NCI-H524 treated with DMSO at 0.1 percent for 48 hours (cell line): ENCODE data around the gene WNT9B.

ENCODE experiments used
- DNase-seq: peaks from one replicate; lab custom pipeline; 2025; lab: John Stamatoyannopoulos, UW

WNT9B gene

DNA sequence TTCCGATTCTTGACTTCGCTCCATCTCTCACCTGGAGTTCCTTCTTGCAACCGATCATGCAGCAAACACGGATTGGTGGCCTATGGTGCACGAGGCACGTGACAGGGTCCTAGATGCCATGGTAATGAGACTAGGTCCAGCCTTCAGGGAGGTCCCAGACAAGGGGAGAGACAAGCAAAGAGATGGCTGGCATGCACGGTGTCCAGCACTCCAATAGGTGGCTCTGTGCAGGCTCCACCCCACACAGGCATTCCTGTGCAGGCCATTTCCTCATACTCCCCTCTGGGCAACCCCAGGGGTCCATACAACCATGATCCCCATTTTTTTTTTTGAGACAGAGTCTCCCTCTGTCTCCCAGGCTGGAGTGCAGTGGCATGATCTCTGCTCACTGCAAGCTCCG is 31.3 kb downstream of the WNT9B start:
- no peak for DNase-seq

DNA sequence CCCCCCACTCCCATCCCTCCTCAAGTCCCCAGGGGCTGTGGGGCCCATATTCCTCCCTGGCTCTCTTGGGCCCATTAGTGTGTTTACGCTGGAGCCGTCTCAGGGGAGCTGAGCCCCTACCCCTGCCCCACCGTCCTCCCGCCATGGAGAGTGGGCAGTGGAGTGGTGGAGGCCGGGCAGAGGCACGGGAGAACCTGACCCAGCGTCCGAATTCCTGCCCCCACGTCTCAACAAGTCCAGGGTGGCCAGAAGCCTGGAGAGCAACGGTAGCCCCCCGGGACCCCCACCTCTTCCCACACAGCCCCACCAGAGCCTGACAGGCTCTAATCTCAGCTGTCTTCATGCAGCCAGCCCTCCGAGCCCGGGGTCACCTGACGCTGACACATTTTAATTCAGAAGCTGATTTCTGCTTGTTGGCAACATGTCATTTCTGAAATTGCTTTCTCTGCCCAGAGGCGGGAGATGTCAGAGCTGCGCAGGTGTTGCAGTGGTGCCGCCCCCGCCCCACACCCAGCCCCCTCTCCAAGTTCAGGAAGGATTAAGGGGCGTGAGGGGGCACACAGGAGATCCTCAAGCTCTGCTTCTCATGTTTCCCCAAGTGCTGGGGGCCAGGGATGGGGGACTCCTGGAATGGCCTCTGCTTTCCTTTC is 32.6 kb downstream of the WNT9B start:
- no peak for DNase-seq

DNA sequence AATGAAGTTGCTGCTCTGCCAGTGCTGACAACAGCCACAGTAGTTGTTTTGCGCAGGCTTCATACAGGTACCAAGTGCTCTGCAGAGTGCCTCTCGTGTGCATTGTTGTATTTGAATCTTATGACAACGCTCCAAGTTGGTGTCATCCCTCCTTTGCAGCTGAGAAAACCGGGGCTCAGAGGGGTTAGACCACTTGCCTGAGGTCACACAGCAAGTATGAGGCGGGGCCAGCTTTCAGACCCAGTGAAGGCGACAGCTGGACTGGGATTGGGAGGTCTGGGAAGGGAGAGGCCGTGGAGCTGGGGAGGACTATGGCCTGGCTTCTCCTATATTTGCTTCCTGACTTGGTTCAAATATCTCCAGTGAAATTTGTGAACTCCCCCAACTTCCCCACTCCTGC is 33.2 kb downstream of the WNT9B start:
- no peak for DNase-seq

DNA sequence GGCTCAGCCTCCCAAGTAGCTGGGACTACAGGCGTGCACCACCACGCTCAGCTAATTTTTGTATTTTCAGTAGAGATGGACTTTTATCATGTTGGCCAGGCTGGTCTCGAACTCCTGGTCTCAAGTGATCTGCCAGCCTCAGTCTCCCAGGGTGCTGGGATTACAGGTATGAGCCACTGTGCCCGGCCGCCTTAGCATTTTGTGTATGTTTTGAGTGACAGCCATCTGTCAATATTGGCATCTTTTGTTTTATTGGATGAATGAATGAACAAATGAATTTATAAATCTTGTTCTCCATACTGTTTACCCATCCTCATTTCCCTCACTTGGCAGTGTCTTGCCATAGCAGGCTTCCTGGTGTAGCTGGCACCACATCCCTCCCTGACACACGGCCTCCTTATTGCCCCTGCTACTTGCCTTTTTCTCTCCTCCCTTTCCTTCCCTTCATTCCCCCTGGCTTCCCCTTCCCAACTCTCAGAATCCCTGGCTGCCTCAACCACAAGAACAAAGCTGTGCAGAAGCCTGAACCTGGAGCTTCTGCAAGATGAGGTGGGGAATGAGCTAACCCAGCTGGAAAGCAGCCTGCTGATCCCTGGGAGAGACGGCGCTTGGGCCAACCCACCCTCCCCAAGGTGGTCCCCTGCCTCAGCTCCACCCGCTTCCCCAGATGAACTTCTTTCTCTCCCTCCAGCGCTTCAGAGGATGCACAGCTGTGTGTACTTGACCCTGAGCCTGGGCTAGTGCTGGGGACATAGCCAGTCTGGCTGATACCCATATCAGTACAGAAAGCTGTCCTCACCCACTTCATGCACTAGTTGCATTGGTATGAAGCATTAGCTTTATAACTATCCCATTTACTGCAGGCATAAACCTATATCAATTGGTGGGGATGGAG is 34.3 kb downstream of the WNT9B start:
- DNase-seq: no peak

DNA sequence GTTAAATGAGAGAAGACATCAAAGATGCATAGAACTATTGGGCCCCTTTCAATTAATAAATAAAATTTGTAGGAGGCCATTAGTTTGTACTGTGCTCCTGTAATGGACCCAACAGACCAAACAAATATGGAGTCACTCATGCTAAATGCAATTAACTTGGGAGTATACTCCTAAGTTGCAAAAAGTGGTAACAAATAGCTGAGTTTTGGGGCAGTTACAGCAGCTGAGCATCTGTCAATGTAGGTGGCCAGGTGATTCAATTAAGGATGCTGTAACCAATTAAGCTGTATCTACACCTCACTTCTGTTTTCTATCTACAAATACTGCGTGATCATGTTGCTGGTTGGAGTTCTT is 34.9 kb downstream of the WNT9B start:
- no peak for DNase-seq

DNA sequence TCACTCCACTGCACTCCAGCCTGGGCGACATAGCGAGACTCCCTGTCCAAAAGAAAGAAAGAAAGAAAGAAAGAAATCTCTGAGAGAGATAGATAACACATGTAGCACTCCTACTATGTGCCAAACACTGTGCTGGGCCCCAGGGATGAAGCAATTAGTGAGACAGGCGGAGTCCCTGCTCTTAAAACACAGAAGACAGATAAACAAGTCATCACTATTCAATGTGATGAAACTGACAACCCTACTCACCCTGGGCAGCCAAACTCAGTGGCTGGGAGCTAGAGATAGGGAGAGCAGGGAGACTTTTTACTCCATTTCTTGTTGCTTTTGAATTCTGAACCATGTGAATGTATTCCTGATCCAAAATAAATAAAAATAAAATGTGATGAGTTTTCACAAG is 36.3 kb downstream of the WNT9B start:
- no peak for DNase-seq

DNA sequence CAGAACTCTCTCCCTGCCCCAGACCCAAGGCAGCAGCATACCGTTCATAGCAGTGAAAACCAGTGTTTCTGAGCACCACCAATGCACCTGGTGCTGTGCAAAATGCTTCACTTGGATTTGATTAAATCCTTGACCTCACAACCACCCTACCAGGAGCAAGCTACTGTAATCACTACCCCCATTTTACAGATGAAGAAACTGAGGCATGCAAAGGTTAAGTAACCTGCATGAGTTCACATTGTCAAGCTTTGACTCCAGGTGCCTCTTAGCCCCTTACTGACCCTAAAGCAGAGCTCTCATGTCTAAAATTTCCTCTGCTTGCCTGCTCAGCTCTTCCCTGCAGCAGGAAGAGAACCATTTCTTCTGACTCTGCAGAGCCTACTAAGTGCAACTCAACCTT is 37.3 kb downstream of the WNT9B start:
- DNase-seq: no peak

DNA sequence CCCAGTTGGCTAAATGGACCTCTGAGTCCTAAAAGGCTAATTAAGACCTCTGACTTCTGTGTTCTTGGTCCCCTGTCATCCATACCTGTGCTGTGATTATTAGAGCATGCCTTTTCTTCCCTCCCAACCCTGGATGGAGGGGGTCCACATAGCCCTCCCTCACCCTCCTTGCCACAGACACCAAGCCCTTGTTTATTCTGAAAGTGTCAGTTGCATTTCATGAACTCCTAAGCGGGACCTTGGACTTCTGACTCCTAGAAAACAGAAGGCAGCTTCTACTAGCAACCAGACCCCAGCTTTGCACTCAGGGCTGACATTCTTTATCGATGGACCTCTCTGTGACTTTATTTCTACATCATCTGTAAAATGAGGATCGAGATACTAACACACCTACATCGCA is 38.1 kb downstream of the WNT9B start:
- no peak for DNase-seq

DNA sequence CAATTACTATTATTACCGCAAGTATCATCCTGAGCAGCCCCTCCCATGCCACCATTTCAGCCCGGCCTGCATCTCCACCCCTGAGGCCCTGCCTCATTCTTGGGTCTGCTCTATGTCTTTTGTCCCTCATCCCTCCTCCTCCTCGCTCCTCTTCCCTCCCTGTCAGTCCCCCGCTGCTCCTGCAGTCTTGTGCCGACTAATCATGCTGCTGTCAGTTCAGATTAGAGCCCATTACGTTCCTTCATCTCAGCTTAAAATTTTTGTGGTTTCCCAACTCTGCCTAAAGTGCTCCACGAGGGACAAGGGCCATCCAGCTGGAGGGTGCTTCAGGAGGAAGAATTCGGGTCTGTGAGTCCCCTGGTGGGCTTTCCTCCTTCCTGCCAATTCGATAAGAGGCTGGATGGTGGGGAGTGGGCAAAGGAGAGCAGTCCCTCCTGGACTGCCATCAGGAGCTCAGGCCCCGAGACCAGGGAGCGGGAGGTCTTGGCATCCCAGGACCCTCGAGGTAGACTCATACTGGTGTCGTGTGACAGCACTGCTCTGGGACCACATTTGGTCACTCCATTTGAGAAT is 38.7 kb downstream of the WNT9B start:
- no peak for DNase-seq

DNA sequence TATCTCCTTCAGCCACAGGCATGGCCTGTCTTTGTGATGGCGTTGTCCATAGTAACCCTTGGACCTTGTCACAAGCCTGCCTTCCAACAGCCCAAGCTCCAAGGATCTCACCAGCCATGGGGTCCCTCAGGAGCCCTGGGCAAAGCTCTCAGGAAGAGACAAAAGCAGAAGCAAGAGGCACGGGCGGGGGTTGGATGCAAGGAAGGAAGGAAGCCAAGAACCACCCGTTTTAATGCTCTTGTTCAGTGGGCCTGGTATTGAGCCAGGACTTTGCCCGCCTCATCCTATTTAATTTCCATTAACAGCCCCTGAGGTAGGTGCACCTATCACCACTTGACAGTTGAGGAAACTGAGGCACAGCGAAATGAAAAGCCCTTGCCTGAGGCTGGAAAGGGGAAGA is 39.3 kb downstream of the WNT9B start:
- no peak for DNase-seq

DNA sequence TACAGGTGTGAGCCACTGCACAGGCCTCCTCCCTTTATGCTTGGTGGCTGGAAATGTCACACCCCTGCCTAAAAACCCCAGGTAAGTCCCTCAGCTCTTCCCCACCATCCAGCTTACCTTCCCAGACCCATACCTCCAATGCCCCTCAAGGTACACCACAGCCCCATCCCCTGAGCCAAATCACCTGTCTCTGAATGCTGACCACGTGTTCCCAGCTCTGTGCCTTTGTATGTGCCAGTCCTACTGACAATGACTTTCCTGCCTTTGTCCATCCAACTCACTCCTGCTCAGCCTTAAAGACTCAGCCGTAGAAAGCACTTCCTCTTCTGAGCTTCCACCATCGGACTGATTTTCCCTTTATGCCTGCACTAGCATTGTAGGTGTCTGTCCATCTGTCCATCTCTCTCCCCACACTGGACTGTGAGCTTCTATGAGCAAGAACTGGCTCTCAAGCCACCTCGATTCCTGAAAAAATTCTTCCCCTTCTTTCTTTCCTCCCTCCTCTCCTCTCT is 40.9 kb downstream of the WNT9B start:
- DNase-seq: no peak

DNA sequence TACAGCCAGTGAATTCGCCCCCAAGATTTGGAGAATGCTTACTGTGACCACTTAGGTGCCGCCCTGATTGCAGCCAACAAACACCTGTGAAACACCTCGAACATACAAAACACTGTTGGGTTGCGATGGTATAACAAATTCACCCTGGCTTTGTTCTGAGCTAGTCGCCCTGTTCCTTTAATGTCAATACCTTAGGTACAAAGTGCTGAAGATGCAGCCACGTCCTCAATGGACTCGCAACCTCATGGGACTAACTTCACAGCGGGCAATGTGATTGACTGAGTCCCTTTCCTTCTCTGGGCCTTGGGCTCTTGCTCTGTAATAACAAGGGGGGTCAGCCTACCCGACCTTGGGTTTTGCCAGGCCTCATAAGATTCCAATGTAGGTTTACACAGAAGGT is 42.6 kb downstream of the WNT9B start:
- no peak for DNase-seq

DNA sequence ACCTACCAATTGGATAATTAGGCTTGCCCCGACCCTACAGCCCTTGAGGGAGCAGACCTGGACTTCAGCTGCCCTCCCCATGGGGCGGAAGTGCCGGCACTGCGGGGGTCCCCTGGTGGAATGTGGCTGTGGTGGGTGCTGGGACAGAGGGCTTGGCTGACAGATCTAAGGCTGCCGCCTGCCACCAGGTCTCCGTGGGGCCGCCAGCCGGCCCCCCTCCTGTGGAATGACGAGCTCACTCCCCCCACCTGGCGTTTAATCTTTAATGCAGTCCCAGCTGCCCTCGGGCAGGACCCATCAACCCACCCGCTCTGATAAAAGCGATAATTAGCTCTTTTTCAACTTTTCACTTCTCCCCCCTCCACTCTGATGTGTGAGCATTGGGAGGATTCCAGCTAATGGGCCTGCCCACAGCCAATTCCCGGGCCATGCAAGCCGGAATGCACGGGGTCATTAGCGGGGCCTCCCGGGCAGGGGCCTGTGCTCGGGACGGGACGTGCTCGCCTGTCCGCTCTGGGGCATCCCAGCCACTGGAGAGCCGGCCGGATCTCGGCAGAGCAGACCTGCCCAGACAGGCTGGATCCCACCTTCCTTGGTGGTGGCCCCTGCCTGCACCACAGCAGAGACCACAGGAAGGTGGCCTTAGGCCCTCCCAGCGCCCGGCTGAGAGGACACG is 43.2 kb downstream of the WNT9B start:
- no peak for DNase-seq

DNA sequence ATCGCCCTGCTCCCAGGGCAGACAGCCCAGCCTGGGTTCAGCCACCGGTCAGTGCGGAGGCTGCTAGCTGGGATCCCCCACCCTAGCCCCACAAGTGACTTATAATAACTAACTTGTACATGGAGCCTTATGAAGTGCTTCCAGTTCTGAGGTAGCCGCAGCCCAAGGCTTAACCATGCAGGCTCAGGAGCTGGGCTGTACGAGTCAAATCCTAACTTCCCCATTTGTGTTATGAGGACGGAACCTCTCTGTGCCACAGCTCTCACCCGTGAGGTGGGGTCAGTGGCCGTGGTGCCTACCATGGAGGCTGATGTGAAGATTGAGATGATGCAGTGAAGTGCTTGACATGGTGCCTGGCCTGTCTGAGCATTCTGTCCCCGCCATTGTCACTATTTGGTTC is 43.8 kb downstream of the WNT9B start:
- DNase-seq: no peak

DNA sequence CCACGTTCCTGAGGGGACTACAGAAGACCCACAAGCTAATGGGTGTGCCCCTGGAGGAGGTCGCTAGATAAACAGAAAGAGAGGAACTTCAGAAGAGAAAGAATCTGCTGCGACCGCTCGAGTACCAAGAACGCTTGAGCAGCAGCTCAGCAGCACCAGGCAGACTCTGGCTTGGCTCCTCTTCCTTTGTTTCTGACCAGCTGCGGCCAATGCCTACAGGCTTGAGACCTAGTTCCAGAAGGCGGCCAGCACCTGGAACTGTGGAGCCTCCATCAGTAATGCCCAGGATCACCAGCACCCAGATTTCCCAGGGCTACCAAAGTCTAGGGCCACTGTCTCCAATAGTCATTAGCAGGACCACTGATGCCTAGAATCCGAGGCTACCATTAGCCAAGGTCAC is 45.6 kb downstream of the WNT9B start:
- no peak for DNase-seq

DNA sequence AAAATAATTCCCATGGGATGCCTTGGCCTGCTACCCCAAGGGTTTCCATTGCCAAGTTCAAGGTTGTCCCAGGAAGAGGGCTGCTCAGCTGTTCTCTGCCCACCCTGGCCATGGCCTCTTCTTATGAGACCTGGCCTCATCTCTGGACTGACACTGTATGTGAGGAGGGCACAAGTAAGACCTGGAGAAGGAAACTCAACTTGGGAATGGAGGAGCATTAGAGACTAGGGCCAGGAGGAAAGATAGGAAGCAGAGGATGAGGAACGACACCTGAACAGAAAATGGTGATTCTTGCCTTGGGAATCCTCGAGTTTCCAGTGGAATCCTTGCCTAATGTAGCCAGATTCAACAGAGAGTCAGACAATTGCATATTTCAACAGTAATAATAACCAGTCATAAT is 47.0 kb downstream of the WNT9B start:
- no peak for DNase-seq

DNA sequence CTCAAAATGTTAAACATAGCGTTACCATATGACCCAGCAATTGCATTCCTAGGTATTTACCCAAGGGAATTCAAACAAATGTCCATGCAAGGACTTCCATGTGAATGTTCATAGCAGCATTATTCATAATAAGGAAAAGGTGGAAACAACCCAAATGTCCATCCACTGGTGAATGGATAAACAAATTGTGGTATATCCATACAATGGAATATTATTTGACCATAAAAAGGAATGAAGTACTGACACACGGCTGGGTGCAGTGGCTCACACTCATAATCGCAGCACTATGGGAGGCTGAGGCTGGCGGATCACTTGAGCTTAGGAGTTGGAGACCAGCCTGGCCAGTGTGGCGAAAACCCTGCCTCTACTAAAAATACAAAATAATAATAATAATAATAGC is 47.5 kb downstream of the WNT9B start:
- DNase-seq: no peak

DNA sequence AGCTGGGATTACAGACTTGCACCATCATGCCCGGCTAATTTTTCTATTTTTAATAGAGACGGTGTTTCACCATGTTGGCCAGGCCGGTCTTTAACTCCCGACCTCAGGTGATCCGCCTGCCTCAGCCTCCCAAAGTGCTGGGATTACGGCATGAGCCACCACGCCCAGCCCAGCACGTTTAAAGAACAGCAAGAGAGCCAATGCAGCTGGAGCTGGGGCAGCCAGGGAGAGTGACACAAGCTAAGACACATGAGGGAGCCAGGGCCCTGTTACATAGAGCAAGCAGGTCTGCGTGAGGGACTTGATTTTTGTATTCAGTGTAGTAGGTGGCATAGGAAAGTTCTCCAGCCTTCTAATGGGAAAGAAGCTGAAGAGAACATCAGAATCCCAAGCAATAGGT is 49.9 kb downstream of the WNT9B start:
- DNase-seq: no peak

DNA sequence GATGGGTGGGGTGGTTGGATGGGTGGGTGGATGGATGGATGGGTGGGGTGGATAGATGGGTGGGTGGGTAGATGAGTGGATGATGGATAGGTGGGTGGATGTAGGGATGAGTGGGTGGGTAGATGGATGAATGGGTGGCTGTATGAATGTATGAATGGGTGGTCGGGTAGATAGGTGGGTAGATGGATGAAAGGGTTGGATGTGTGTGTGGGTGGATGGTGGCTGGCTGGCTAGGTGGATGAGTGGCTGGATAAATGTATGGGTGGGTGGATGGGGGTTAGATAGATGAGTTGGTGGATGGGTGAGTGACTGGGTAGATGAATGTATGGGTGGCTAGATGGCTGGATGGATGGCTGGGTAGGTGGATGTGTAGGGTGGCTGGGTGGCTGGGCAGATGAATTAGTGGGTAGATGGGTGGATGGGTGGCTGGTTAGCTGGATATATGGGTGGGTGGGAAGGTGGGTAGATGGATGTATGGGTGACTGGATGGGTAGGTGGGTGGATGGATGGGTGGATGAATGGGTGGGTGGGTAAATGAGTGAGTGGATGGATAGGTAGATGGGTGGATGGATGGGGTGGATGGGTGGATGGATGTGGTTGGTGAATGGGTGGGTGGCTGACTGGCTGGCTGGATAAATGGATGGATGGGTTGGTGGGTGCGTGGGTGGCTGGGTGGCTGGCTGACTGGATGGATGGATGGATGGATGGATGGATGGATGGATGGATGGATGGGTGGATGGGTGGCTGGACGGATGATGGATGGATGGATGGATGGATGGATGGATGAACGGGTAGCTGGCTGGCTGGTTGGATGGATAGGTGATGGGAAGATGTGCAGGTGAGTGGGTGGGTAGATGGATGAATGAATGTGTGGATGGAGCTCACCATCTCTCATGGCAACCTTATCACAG is 52.6 kb downstream of the WNT9B start:
- no peak for DNase-seq

DNA sequence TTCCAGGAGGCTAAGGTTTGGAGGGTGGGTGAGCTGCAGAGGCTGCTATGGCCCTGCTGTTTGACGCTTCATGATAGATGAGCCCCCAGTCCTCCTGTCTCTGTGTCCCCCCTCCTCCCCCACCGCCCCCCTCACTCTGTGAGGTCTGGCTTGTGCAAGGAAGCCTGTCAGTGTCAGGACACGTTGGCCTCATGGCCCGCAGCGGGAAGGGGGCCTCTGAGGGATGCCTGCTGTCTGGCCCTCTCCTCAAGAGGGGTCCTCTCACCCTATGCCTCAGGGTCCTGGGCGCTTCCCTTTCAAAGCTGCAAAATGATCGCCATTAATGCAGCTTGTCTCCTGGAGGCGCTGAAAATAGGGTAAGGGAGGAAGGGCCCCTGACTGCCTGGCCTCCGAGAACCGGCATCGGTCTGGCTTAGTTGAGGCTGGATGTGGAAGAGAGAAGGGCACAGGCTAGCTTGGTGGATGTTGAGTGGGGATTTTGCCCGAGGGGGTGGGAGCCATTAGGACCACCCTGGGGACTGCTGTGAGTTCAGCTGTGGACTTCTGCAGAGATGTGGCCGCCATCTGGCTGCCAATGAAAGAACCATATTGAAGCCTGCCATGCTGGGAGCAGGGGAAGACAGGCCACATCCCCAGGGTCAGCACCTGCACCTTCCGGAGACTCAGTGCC is 56.8 kb downstream of the WNT9B start:
- no peak for DNase-seq
